A549 (cell line): ENCODE results near the gene PTPRE. TPM values are rescaled to one million over a fixed set of nuclear protein-coding genes. Genes with fewer than 3 reads are reported as not detected.

Experiments used
- ATAC-seq, 2 experiments: fragments of 200-7000 bp in 1 of 2; fragments of >200 bp in 1 of 2; cut with Nextera tagmentation in 1 of 2; cut with Tn5 transposase in 1 of 2; 3 replicates each; pipeline versions ENCODE4 v1.8.0 to v1.9.1; 2018 to 2020; ENCODE audit warnings: mild to moderate bottlenecking in 1 of 2, moderate library complexity in 1 of 2
- CTCF ChIA-PET: fragments of 300-600 bp; sonication (Branson Sonifier 250); formaldehyde crosslinking; extraction: SDS; loops from one replicate; lab custom pipeline; 2021; ENCODE audit warnings: antibody characterized with exemption, inconsistent platforms; lab: Yijun Ruan, JAX
- POLR2A ChIA-PET: fragments of 350-600 bp; formaldehyde crosslinking; extraction: SDS; loops from one replicate; lab custom pipeline; 2021; ENCODE audit warnings: antibody characterized with exemption, inconsistent platforms; lab: Yijun Ruan, JAX
- DNase-seq, 2 experiments: peaks; one replicate each; pipeline versions ENCODE4 v3.0.0 to v3.0.0-alpha.2; 2011 to 2016; ENCODE audit warnings: low read depth in 1 of 2, low spot score in 1 of 2
- FAIRE-seq: peaks from 2 replicates; lab custom pipeline; 2011; peaks lifted over from hg19 to GRCh38; lab: Jason Lieb, UNC
- H3K27ac ChIP-seq, 2 experiments: fragments of >200 bp; sonication (Bioruptor Twin); formaldehyde crosslinking; 3 replicates each; pipeline ENCODE4 v1.5.1; 2016 to 2017
- H3K4me1 ChIP-seq: fragments of >200 bp; sonication (Bioruptor Twin); formaldehyde crosslinking; 3 replicates; pipeline ENCODE4 v1.6.1; 2016
- H3K4me2 ChIP-seq: fragments of >200 bp; sonication (Bioruptor Twin); formaldehyde crosslinking; 3 replicates; pipeline ENCODE4 v1.6.1; 2016
- H3K4me3 ChIP-seq: fragments of >200 bp; sonication (Bioruptor Twin); formaldehyde crosslinking; 3 replicates; pipeline ENCODE4 v1.5.1; 2016
- H3K9me3 ChIP-seq: fragments of >200 bp; sonication (Bioruptor Twin); formaldehyde crosslinking; 3 replicates; pipeline ENCODE4 v1.6.1; 2016
- ELK1 ChIP-seq: fragments of 150-350 bp; IDR thresholded peaks from 2 replicates; pipeline ENCODE4 v1.6.1; 2014; ENCODE audit warnings: low read depth, mild to moderate bottlenecking, low read length
- EP300 ChIP-seq, 2 experiments: fragments of >200 bp; sonication (Bioruptor Twin); formaldehyde crosslinking; IDR thresholded peaks; 2 replicates in 1 of 2; 3 replicates in 1 of 2; pipeline ENCODE4 v1.6.1; 2016 to 2017
- GATA3 ChIP-seq: IDR thresholded peaks from 2 replicates; pipeline ENCODE4 v1.6.1; 2012; ENCODE audit warnings: borderline replicate concordance
- HDAC2 ChIP-seq: fragments of 200-600 bp; sonication (generic); IDR thresholded peaks from 2 replicates; pipeline ENCODE4 v1.6.1; 2016
- HOXB13 ChIP-seq: fragments of 250-450 bp; sonication (Bioruptor Pico); IDR thresholded peaks from 2 replicates; pipeline ENCODE4 v1.5.0; 2020; ENCODE audit warnings: low read depth, mild to moderate bottlenecking, moderate library complexity
- HOXB5 ChIP-seq: fragments of 250-450 bp; sonication (Bioruptor Pico); IDR thresholded peaks from 2 replicates; pipeline ENCODE4 v1.5.0; 2020; ENCODE audit warnings: mild to moderate bottlenecking, moderate library complexity
- JUNB ChIP-seq: fragments of >200 bp; sonication (Bioruptor Twin); formaldehyde crosslinking; IDR thresholded peaks from 2 replicates; pipeline ENCODE4 v1.6.1; 2016
- MAX ChIP-seq: IDR thresholded peaks from 2 replicates; pipeline ENCODE4 v1.6.1; 2012
- NFE2L2 ChIP-seq: fragments of 150-350 bp; conservative IDR thresholded peaks from 2 replicates; pipeline ENCODE4 v1.6.1; 2014; ENCODE audit warnings: low read length
- PHF8 ChIP-seq: fragments of 200-600 bp; sonication (generic); IDR thresholded peaks from 2 replicates; pipeline ENCODE4 v1.6.1; 2016; ENCODE audit warnings: low read depth, mild to moderate bottlenecking, antibody characterized with exemption, moderate library complexity, borderline replicate concordance
- REST ChIP-seq: fragments of 200-600 bp; sonication (generic); IDR thresholded peaks from 2 replicates; pipeline ENCODE4 v1.6.1; 2016; ENCODE audit warnings: antibody characterized with exemption, mild to moderate bottlenecking, moderate library complexity
- SREBF2 ChIP-seq: fragments of 450-650 bp; IDR thresholded peaks from 2 replicates; pipeline ENCODE4 v1.6.1; 2014; ENCODE audit warnings: mild to moderate bottlenecking, moderate library complexity
- ZC3H11A ChIP-seq: fragments of 450-650 bp; IDR thresholded peaks from 2 replicates; pipeline ENCODE4 v1.6.1; 2014; ENCODE audit warnings: antibody characterized with exemption, mild to moderate bottlenecking
- WGBS: methylation state at CpG from one replicate; pipeline ENCODE4 v1.1.6; 2017; ENCODE audit errors: missing lambda C conversion rate; 5-methylcytosine and 5-hydroxymethylcytosine counted together
- polyA plus RNA-seq, 4 experiments: library from polyadenylated mRNA; depleted of rRNA in 3 of 4; stranded (reverse); fragments of >200 nt; fragmentation: RNase III in 1 of 4; extraction: RNeasy Plus Mini Kit Qiagen cat#74134 plus additional on column Dnase treatment in 1 of 4; gene quantifications; 2 replicates in 3 of 4; 3 replicates in 1 of 4; pipeline ENCODE4 v1.2.3, GENCODE V29; 2011 to 2017

PTPRE gene
- polyA plus RNA-seq, 2 of the 4 experiments (the other 2 are of a cell fraction) = 0.31 to 1.5 TPM

- CTCF ChIA-PET = interaction anchor here (0.6 to 4.5 kb wide), 7 partner anchors 9 to 336 kb away, joined by 3 to 18 read pairs (median 3); no protein-coding TSS in a partner anchor
- Histone ChIP-seq H3K4me3 (no peak overlapping the region), H3K4me2 (no peak overlapping the region), H3K27ac (no peak overlapping the region), H3K4me1 (no peaks in the 10 kb centered on the region), H3K9me3 (no peaks in the 10 kb centered on the region)
- ATAC-seq (no peak), DNase-seq (no peak)
- POLR2A ChIA-PET = no interaction called here
- no peak for TF ChIP-seq NFE2L2
- no peak for TF ChIP-seq HOXB5 (CRISPR knock-in tag)
- no peak for TF ChIP-seq SREBF2
- no peak for TF ChIP-seq EP300 (IDR thresholded peaks at IDR 0.05)
- TF ChIP-seq JUNB = no peak
- no peak for TF ChIP-seq HOXB13 (CRISPR knock-in tag)
- TF ChIP-seq HDAC2 = no peak
- TF ChIP-seq, all 56 proteins: peak for 0
- WGBS = 35% methylated on average over 5 of the region's 5 CpGs
- no peak for FAIRE-seq
Measured at GRCh38 chr10:128051548-128051947, 144.6 kb downstream of the PTPRE start.

GRCh38 chr10:128052696-128053095, 145.8 kb downstream of the PTPRE start:
- Histone ChIP-seq H3K4me3 (no peak overlapping the region), H3K4me1 (no peaks in the 10 kb centered on the region), H3K9me3 (no peaks in the 10 kb centered on the region), H3K27ac (no peak overlapping the region)
- DNase-seq (no peak), ATAC-seq (no peak)
- CTCF ChIA-PET = interaction anchor here (1.0 to 4.5 kb wide), 2 partner anchors 17 to 41 kb away, joined by 3 to 18 read pairs; no protein-coding TSS in a partner anchor
- POLR2A ChIA-PET = no interaction called here
- TF ChIP-seq ZC3H11A (no peak), PHF8 (no peak), GATA3 (no peak), EP300 (IDR thresholded peaks at IDR 0.05) (no peak)
- TF ChIP-seq, all 56 proteins: peak for 0
- FAIRE-seq = no peak
- H3K4me2 ChIP-seq = no peak overlapping the region
- WGBS = 78% methylated on average over 7 of the region's 7 CpGs

- WGBS = 78% methylated on average over 7 of the region's 7 CpGs
- no peak overlapping the region for H3K4me2 ChIP-seq
- no peak for DNase-seq
- FAIRE-seq = no peak
- H3K27ac ChIP-seq = no peak overlapping the region
- no peaks in the 10 kb centered on the region for H3K4me1 ChIP-seq
- ATAC-seq = no peak
- H3K9me3 ChIP-seq = no peaks in the 10 kb centered on the region
- H3K4me3 ChIP-seq = no peak overlapping the region
- TF ChIP-seq ELK1 (no peak), MAX (no peak), REST (no peak)
- CTCF ChIA-PET = interaction anchor here (1.0 to 4.5 kb wide), 2 partner anchors 16 to 42 kb away, joined by 3 to 18 read pairs; no protein-coding TSS in a partner anchor
- POLR2A ChIA-PET = no interaction called here
Measured at GRCh38 chr10:128053356-128053755, 146.5 kb downstream of the PTPRE start.
